Dendritic cell treated with granulocyte-macrophage colony-stimulating factor and Interleukin-4, amounts not matched to agents 40 ng/mL and 50 ng/mL, for 4 days (primary cell): ENCODE data around the gene WNT6.
A peak's percentile ranks its signal among the peaks of the same experiment; 100 is the strongest.

ENCODE experiments used
- H3K27ac Mint-ChIP-seq: one replicate; pipeline ENCODE4 v1.8.0; 2022; ENCODE audit warnings: mild to moderate bottlenecking, mixed read lengths
- H3K27me3 Mint-ChIP-seq: one replicate; pipeline ENCODE4 v1.8.0; 2022; ENCODE audit warnings: mild to moderate bottlenecking, mixed read lengths
- H3K36me3 Mint-ChIP-seq: one replicate; pipeline ENCODE4 v1.8.0; 2022; ENCODE audit warnings: low read depth, mixed read lengths
- H3K4me1 Mint-ChIP-seq: one replicate; pipeline ENCODE4 v1.8.0; 2022; ENCODE audit warnings: low read depth, mixed read lengths
- H3K4me3 Mint-ChIP-seq: one replicate; pipeline ENCODE4 v1.8.0; 2022; ENCODE audit warnings: mild to moderate bottlenecking, moderate library complexity, mixed read lengths
- H3K9me3 Mint-ChIP-seq: one replicate; pipeline ENCODE4 v1.8.0; 2022; ENCODE audit warnings: mixed read lengths
- intact Hi-C: fragments of 100-400 bp; cut with micrococcal nuclease; formaldehyde crosslinking; loops from one replicate; pipeline ENCODE4 v1.15.0; 2022

The WNT6 gene

GRCh38 chr2:218822622-218823021 is 37.0 kb upstream of the WNT6 start:
- Mint-ChIP-seq H3K27me3 (peaks cover 26% of the 10 kb centered on the region), H3K9me3 (no peaks in the 10 kb centered on the region), H3K4me3 (no peak overlapping the region), H3K27ac (no peak overlapping the region), H3K36me3 (peaks cover 5% of the 10 kb centered on the region), H3K4me1 (peaks cover 59% of the 10 kb centered on the region)
- intact Hi-C loops = no loop called here

- Mint-ChIP-seq H3K4me3 (no peak overlapping the region), H3K4me1 (peaks cover 57% of the 10 kb centered on the region), H3K36me3 (no peaks in the 10 kb centered on the region), H3K27me3 (peaks cover 30% of the 10 kb centered on the region), H3K27ac (no peak overlapping the region), H3K9me3 (no peaks in the 10 kb centered on the region)
- intact Hi-C loops = no loop called here
Observed at GRCh38 chr2:218823196-218823855, 36.3 kb upstream of the WNT6 start.

- Mint-ChIP-seq H3K4me3 (no peak overlapping the region), H3K27ac (no peak overlapping the region), H3K4me1 (peaks cover 50% of the 10 kb centered on the region), H3K36me3 (no peaks in the 10 kb centered on the region), H3K27me3 (peaks cover 31% of the 10 kb centered on the region), H3K9me3 (no peaks in the 10 kb centered on the region)
- intact Hi-C loops = no loop called here
Observed at GRCh38 chr2:218824004-218824403, 35.6 kb upstream of the WNT6 start.

- Mint-ChIP-seq H3K9me3 (no peaks in the 10 kb centered on the region), H3K4me3 (no peak overlapping the region), H3K36me3 (no peaks in the 10 kb centered on the region), H3K27ac (peak overlapping the region; percentile 16), H3K4me1 (peaks cover 37% of the 10 kb centered on the region), H3K27me3 (peaks cover 37% of the 10 kb centered on the region)
- intact Hi-C loops = no loop called here
Observed at GRCh38 chr2:218826791-218827190, 32.8 kb upstream of the WNT6 start.

- Mint-ChIP-seq H3K9me3 (no peaks in the 10 kb centered on the region), H3K27ac (peak overlapping the region; percentile 16), H3K4me1 (peaks cover 33% of the 10 kb centered on the region), H3K27me3 (peaks cover 43% of the 10 kb centered on the region), H3K36me3 (no peaks in the 10 kb centered on the region), H3K4me3 (no peak overlapping the region)
- intact Hi-C loops = no loop called here
Observed at GRCh38 chr2:218827701-218828476, 31.7 kb upstream of the WNT6 start.

- Mint-ChIP-seq H3K36me3 (no peaks in the 10 kb centered on the region), H3K27me3 (peaks cover 47% of the 10 kb centered on the region), H3K27ac (no peak overlapping the region), H3K9me3 (no peaks in the 10 kb centered on the region), H3K4me1 (peaks cover 39% of the 10 kb centered on the region), H3K4me3 (no peak overlapping the region)
- intact Hi-C loops = no loop called here
Observed at GRCh38 chr2:218828477-218828778, 31.2 kb upstream of the WNT6 start.

- H3K27me3 Mint-ChIP-seq = peaks cover 52% of the 10 kb centered on the region
- intact Hi-C loops = no loop called here
Observed at GRCh38 chr2:218829868-218830451, 29.6 kb upstream of the WNT6 start.

GRCh38 chr2:218830526-218831306 is 28.9 kb upstream of the WNT6 start:
- H3K36me3 Mint-ChIP-seq = no peaks in the 10 kb centered on the region
- H3K4me1 Mint-ChIP-seq = peaks cover 35% of the 10 kb centered on the region
- peaks cover 53% of the 10 kb centered on the region for H3K27me3 Mint-ChIP-seq
- H3K9me3 Mint-ChIP-seq = no peaks in the 10 kb centered on the region
- intact Hi-C loops = no loop called here
- H3K4me3 Mint-ChIP-seq = no peak overlapping the region
- H3K27ac Mint-ChIP-seq = no peak overlapping the region

More at GRCh38 chr2:218829868-218830451, 29.6 kb upstream of the WNT6 start:
- H3K27ac Mint-ChIP-seq = no peak overlapping the region
- no peaks in the 10 kb centered on the region for H3K36me3 Mint-ChIP-seq
- H3K4me1 Mint-ChIP-seq = peaks cover 40% of the 10 kb centered on the region
- H3K4me3 Mint-ChIP-seq = no peak overlapping the region
- H3K9me3 Mint-ChIP-seq = no peaks in the 10 kb centered on the region

GRCh38 chr2:218831378-218831990 is 28.1 kb upstream of the WNT6 start, which contains the start of gene PRKAG3:
Gene PRKAG3, minus strand, starts transcription at chr2:218831803.
- H3K36me3 Mint-ChIP-seq = no peaks in the 10 kb centered on the region
- H3K9me3 Mint-ChIP-seq = no peaks in the 10 kb centered on the region
- no peak within 1 kb of the TSS for H3K4me3 Mint-ChIP-seq
- no peak within 1 kb of the TSS for H3K27ac Mint-ChIP-seq
- intact Hi-C loops = no loop called here
- peaks cover 56% of the 10 kb centered on the region for H3K27me3 Mint-ChIP-seq
- H3K4me1 Mint-ChIP-seq = peaks cover 32% of the 10 kb centered on the region

GRCh38 chr2:218832081-218832480 is 27.5 kb upstream of the WNT6 start:
- Mint-ChIP-seq H3K36me3 (no peaks in the 10 kb centered on the region), H3K4me1 (peaks cover 26% of the 10 kb centered on the region), H3K4me3 (no peak overlapping the region), H3K9me3 (peaks cover 4% of the 10 kb centered on the region), H3K27me3 (peaks cover 51% of the 10 kb centered on the region), H3K27ac (no peak overlapping the region)
- intact Hi-C loops = no loop called here

- Mint-ChIP-seq H3K27ac (no peak overlapping the region), H3K27me3 (peaks cover 47% of the 10 kb centered on the region), H3K4me1 (peaks cover 23% of the 10 kb centered on the region), H3K36me3 (no peaks in the 10 kb centered on the region), H3K4me3 (no peak overlapping the region), H3K9me3 (peaks cover 8% of the 10 kb centered on the region)
- intact Hi-C loops = no loop called here
Observed at GRCh38 chr2:218832520-218832919, 27.1 kb upstream of the WNT6 start.

GRCh38 chr2:218833023-218833609 is 26.5 kb upstream of the WNT6 start:
- H3K27me3 Mint-ChIP-seq = peaks cover 42% of the 10 kb centered on the region
- H3K27ac Mint-ChIP-seq = no peak overlapping the region
- intact Hi-C loops = no loop called here
- H3K9me3 Mint-ChIP-seq = peaks cover 14% of the 10 kb centered on the region
- peaks cover 29% of the 10 kb centered on the region for H3K4me1 Mint-ChIP-seq
- H3K4me3 Mint-ChIP-seq = no peak overlapping the region
- H3K36me3 Mint-ChIP-seq = no peaks in the 10 kb centered on the region

GRCh38 chr2:218834685-218835084 is 24.9 kb upstream of the WNT6 start:
- no peaks in the 10 kb centered on the region for H3K36me3 Mint-ChIP-seq
- H3K4me3 Mint-ChIP-seq = no peak overlapping the region
- peaks cover 41% of the 10 kb centered on the region for H3K27me3 Mint-ChIP-seq

More at GRCh38 chr2:218834685-218835084, 24.9 kb upstream of the WNT6 start:
- Mint-ChIP-seq H3K9me3 (peaks cover 15% of the 10 kb centered on the region), H3K4me1 (peaks cover 38% of the 10 kb centered on the region), H3K27ac (no peak overlapping the region)
- intact Hi-C loops = no loop called here
